Activated naive CD4-positive, alpha-beta T cell treated with Interleukin-2 at 50 U/mL for 16 hours (primary cell): ENCODE measurements around the gene NLRP1.
"Not testable (repeated sequence)": the region's sequence is repeated elsewhere in the genome, so short reads cannot be mapped to it uniquely, and the experiment has no call there.

Experiments used
- DNase-seq: peaks from one replicate; pipeline ENCODE4 v3.0.0-alpha.2; 2020

NLRP1 gene

DNA sequence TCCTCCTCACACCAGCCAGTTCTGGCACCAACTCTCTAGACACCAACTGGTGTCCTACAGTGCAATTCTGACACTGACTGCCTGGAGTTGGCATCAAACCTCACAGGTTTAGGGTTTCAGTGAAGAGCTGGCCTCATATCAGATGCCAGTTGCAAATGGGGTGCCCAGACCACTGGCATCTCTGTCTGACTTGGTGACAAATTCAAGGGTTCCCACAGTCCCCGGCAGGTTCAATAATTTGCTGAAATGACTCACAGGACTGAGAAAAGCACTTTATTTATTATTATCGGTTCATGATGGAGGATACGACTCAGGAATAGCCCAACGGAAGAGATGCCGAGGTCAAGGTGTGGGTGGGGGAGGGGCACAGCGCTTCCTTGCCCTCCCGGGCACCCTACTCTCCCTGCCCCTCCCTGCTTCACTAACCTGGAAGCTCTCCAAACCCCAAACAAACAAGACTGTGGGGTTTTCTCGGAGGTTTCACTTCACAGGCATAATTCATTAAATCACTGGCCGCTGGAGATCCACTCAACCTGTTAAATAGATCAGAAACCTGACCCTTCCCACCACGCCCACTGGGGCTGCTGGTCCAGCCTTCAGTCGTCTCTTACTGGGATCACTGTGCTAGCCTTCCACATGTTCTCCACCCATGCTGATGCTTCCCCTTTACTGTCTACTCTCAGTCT, 1.7 kb upstream of the NLRP1 start:
- DNase-seq: peak; percentile 33

DNA sequence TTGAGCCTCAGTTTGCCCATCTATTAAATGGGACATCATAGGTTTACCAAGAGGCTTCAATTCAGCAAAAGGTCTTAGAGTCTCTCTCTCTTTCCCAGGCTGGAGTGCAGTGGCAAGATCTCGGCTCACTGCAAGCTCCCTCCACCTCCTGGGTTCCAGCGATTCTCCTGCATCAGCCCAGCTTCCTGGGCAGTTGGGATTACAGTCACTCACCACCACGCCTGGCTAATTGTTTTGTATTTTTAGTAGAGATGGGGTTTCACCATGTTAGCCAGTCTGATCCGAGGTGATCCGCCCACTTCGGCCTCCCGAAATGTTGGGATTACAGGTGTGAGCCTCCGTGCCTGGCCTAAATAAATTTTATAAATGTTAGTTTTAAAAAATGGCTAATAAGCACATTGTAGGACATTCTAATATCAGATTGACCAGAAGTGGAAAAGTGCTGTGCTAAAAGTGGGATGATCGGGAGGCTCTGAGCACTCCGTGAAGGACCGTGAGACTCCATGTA, 1.0 kb upstream of the NLRP1 start:
- no peak for DNase-seq

DNA sequence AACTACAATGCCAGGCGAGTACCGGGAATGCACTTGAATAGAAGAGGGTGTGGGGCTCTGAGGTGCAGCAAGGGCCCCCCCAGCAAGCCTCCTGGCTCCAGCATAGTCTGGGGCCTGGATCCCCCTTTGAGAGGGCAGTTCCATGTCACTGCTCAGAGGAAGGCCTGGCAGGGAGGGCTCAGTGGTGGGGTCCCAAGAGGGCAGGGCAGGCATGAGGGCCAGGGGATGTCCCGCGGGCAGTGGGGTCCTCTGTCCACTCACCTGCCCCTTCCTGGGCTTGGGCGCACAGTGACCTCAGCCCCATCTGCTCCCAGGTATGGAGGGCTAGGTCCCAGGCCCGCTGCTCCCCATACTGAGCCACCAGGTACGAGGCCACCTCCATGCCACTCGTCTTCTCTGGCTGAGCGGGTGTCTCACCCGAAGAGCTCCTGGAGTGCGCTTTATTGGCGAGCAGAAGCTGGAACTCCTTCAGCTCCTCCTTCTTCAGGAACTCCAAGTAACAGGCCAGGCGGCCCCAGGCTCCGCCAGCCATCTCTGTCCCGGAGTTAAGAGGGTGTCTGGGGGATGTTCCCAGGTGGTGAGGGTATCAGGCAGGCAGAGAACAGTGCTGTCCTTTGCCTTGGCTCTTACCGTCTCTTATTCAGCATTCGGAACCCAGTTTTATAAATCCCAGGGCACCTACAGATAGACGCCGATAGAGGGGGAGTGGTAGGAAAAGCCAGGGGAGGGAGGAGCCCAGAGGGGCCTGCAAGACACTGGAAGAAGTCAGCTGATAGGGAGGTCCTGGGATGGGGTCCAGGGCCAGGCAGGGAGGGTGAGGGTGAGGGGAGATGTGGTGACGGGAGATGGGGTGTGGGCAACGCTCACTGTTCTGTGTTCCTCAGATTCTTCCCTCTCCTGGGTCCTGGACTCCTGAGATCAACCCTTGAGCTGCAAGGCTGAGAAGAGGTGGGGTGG, 605 bp downstream of the NLRP1 start:
- no peak for DNase-seq

DNA sequence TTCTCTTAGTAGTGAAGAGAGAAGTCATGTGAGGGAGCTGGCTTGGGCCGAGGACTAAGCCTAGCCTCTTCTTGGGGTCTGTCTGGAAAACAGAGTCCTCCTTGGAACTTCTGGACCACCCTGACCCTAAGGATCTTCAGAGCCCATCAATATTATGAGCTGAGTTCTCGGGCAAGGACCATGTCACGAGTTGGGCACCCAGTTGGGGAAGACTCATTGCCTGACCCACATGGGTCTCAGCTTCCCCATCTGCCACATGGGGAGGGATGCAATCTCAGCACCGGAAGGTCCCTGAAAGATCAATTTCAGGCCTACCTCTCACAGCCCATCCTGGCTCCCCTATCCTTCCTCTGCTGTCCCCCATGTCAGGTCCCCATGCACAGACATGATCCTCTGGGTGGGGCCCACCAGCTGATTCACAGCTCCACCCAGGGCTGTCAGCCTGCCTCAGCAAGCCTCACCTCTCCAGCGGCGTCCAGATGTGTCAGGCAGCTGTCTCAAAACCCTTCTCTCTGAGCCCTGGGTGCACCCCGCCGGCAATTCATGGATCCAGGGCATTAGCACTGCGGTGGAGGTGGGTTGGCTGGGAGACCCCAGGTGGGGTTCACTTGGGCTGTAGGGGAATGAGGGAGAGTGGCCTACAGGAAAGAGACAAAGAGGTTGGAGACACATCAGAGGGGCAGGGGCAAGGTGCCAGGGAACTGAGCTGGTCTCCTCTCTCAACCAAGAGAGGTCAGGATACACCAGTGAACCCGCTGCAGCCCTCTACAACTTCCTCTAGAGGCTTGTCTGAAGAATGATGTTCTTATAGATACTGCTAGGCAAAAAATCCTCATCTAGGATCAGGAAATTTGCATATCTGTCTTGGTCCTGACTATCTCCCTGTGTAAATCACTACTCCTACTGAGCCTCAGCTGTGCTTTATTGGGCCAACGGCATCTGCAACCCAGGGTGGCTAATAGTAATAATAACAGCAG, 1.8 kb downstream of the NLRP1 start:
- DNase-seq: no peak

DNA sequence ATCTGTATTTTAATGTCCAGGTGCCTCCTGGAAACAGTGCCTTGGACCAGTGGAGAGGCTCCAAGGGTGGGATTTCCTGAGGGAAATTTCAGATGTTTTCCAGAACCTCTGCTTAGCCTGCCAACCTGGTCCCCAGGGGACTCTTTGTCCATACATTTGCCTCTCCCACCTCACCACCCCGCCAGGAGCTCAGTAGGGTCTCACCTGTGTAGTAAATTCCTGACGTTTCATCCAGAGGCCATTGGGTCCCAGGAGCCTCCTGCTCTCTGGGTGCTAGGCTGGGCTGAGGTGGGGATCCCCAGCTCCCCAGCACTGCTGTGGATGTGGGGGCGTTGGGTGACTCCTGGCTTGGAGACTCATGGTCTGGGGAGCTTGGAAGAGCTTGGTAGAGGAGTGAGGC, 2.7 kb downstream of the NLRP1 start:
- no peak for DNase-seq

GRCh38 chr17:5580969-5581368, 3.3 kb downstream of the NLRP1 start:
- DNase-seq: no peak

GRCh38 chr17:5580367-5580766, 3.9 kb downstream of the NLRP1 start:
- DNase-seq: no peak

DNA sequence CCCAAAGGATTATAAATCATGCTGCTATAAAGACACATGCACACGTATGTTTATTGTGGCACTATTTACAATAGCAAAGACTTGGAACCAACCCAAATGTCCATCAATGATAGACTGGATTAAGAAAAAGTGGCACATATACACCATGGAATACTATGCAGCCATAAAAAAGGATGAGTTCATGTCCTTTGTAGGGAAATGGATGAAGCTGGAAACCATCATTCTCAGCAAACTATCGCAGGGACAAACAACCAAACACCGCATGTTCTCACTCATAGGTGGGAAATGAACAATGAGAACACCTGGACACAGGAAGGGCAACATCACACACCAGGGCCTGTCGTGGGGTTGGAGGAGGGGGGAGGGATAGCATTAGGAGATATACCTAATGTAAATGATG, 5.5 kb downstream of the NLRP1 start:
- not testable (repeated sequence) for DNase-seq

GRCh38 chr17:5573017-5573416, 11.3 kb downstream of the NLRP1 start:
- not testable (repeated sequence) for DNase-seq

GRCh38 chr17:5571281-5571680, 13.0 kb downstream of the NLRP1 start:
- DNase-seq: no peak

- DNase-seq: no peak
Measured at GRCh38 chr17:5565808-5566207, 18.5 kb downstream of the NLRP1 start.

- DNase-seq: no peak
Measured at GRCh38 chr17:5563456-5563855, 20.9 kb downstream of the NLRP1 start.

DNA sequence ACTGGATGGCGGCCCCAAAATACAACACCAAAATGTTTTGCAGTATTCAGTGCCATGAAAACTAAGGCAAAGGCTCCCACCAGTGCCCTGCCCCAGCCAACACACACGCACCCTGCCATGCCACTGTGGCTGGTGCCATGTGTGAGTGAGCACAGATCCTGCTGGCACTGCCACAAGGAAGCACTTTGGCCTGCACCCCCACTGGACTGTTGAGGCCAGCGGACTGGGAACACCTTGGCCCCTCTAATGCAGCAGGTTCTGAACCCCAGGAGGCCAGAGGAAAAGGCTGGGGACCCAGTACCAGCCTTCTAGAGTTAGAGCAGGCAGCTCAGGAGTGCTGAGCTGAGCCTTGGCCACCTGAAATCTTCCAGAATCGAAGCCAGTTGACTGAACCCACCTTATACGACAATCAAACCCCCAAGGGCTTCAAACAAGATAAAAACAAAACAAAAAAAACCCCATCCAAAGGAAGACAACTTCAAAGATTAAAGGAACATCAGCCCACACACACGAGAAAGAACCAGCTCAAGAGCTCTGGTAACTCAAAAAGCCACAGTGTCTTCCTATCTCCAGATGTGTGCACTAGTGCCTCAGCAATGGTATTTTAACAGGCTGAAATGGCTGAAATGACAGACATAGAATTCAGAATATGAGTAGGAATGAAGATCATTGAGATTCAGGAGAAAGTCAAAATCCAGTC, 21.5 kb downstream of the NLRP1 start:
- DNase-seq: no peak

DNA sequence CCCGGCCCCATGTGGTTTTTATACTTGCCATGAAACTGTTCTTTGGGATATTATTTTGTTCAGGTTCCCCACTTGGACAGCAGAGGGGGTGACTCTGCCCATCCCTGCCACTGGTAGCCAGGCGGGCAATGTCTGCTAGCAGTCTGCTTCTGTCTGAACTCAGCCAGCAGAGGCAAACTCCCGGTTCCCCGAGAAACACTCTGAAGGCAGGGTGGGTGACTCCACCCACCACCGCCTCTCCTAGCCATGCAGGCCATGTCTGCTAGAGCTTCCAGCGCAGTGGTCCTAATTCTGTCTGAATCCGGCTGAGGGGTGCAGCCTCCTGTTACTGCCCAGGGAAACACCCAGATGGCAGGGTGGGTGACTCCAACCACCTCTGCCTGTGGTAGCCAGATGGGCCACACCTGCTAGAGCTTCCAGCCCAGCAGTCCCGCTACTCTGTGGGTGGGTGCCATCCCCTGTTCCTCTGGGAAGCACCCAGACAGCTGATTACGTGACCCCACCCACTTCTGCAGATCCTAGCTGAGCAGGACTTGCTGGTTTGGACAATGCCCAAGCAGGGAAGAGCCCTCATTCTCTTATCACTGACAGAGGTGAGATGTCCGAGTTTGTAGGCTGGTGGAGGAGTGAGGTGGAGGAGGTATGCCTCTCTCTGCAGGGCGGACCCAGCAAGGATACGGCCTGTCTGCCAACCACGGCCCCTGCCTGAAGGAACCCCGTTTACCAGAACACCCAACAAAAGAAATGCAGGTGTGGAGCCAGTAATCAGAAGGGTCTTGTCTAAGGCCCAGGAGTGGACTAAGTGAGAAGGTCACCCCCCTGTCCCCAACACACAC, 22.4 kb downstream of the NLRP1 start:
- no peak for DNase-seq

DNA sequence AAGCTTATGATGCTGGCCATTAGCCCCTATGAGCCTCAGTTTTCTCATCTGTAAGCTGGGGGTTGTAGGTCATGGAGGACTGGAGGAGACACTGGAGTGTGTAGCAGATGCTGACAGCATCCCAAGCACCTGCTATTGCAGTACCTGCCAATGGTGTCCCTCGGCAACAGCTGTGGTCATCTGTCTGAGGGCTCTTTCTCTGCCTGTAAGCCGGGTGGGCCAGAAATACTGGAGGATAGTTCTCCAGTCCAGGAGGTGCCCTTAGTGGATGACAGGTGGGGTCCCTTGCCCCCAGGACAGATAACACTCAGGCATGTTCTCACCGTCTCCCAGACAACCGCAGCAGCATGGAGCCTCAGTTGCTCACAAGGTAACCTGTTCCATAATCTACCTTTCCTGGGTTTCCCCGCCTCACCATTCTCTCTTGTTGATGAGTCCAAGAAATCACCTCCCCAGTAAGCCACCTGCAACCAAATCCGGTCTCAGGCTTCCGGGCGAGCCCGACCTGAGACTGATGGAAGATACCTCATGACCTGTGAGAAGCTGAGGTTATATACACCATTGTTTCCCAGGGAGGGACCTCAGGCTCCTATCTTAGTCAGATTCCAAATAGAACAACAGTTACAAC, 23.8 kb downstream of the NLRP1 start:
- DNase-seq: no peak

GRCh38 chr17:5558815-5559785, 25.2 kb downstream of the NLRP1 start:
- no peak for DNase-seq

DNA sequence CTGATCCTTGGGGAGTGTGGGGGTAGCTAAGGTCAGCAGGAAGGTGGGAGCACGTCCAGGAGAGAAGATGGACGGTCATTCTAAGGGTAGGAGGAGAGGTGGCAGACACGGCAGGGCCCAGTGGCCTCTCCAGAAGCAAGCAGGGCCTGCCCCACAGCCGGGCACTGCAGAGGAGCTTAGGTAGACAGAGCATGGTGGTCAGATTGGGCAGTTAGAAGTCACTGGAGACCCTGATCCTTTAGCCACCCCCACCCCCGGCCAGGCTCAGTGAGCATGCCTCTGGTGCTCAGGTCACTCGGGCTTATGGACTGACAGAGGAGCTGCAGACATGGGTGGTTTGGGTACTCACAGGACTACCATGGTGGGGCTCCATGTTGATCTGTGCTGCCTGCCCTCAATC, 26.3 kb downstream of the NLRP1 start:
- DNase-seq: no peak

DNA sequence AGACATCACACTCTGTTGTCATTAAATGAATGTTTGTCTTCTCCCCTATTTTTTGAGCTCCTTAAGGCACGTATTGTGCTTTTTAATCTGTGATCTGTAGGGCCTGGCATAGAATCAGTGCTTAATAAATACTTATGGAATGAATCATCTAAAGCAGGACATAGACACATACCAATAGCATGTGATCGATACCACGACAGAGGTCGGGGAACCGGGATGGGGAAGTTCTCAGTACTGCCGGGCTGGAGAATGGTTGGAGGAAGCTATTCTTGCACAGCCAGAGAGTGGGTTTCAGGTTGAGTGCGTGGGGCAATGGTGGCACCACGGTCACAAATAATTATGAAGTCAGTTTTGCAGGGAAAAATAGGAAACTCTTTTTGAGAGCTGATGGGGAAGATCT, 26.8 kb downstream of the NLRP1 start:
- DNase-seq: no peak

GRCh38 chr17:5555254-5555653, 29.1 kb downstream of the NLRP1 start:
- no peak for DNase-seq
